ENCODE results near the gene FHL1.

DNA sequence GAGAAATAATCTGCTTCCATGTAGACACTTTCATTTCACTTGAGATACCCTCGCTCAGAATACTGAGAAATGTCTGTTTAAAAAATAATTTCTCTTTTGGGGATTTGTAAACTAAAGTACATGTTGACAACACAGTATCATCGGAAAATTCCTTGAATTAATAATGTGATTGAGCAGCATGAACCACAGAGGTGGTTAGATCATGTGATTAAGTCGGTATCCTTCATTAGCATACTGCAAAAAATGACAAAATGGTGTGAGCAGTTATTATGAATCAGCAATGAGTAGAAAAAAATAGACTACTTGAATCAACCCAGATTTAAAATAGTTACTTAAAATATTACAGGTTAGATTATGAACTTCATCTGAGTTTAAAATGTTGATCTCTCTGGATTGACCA is 89.7 kb downstream of the FHL1 start:
- TF ChIP-seq, protein P1, sequence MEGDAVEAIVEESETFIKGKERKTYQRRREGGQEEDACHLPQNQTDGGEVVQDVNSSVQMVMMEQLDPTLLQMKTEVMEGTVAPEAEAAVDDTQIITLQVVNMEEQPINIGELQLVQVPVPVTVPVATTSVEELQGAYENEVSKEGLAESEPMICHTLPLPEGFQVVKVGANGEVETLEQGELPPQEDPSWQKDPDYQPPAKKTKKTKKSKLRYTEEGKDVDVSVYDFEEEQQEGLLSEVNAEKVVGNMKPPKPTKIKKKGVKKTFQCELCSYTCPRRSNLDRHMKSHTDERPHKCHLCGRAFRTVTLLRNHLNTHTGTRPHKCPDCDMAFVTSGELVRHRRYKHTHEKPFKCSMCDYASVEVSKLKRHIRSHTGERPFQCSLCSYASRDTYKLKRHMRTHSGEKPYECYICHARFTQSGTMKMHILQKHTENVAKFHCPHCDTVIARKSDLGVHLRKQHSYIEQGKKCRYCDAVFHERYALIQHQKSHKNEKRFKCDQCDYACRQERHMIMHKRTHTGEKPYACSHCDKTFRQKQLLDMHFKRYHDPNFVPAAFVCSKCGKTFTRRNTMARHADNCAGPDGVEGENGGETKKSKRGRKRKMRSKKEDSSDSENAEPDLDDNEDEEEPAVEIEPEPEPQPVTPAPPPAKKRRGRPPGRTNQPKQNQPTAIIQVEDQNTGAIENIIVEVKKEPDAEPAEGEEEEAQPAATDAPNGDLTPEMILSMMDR (IDR thresholded peaks at IDR 0.05) = no peak
- no peak for TF ChIP-seq EP300 (IDR thresholded peaks at IDR 0.05)
- no peak for TF ChIP-seq POLR2A (IDR thresholded peaks at IDR 0.05)

Data from sigmoid colon (tissue), 4 donors.